ENCODE measurements around the gene RCE1.

Gene RCE1

DNA sequence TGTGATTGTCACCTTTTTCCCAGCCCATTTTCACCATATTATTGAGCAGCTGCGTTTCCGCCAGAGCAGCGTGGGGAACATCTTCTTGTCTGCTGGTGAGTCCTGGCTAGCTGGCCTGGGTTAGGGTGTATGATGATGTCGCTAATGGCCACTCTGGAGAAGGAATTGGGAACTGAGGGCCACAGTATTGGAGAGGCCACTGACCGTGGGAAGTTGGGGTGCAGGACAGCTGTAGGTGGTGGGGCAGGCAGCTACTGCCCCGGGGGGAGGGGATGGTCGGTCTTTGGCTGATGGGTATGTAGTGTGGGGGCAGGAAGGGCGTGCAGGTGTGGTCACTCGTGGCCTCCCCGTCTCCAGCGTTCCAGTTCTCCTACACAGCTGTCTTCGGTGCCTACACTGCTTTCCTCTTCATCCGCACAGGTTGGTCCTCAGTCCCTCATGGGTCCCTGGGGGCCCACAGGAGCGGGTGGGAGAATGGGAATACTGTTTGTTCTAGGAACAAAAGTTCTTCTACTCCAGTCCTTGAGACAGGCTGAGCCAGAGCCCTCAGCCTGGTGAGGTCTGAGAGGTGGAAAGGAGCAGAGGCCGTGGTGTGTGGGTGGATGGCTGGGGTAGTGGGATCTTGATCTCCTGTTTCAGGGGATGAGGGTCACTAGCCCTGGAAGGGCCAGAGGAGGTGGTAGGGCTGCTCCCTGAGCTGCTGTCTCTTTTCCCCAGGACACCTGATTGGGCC, 2.1 kb downstream of the RCE1 start:
- no peak for DNase-seq (ENCODE audit: low read depth in 2 of 2)

GRCh38 chr11:66845876-66846212, 2.6 kb downstream of the RCE1 start:
- DNase-seq (ENCODE audit: low read depth in 2 of 2) = no peak

DNA sequence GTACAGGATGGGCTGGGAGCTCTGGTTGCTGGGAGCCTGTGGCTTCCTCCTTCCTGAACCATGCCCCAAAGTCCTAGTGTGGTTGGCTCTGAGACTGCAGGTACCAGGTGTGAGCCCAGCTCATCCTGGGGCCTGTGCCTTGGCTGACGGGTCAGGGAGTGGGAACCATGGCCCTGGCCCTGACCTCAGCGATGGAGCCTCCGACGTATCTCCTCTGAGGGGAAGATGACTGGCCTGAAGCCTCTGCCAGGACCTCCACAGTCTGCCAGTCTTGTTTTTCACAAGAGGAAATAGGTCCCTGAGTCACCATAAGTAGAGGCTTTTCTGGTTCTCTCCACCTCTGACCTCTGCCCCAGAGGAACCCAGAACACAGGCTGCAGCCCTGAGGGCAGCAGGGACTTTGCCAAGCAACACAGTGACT, 3.4 kb downstream of the RCE1 start:
- no peak for DNase-seq (ENCODE audit: low read depth in 2 of 2)

DNA sequence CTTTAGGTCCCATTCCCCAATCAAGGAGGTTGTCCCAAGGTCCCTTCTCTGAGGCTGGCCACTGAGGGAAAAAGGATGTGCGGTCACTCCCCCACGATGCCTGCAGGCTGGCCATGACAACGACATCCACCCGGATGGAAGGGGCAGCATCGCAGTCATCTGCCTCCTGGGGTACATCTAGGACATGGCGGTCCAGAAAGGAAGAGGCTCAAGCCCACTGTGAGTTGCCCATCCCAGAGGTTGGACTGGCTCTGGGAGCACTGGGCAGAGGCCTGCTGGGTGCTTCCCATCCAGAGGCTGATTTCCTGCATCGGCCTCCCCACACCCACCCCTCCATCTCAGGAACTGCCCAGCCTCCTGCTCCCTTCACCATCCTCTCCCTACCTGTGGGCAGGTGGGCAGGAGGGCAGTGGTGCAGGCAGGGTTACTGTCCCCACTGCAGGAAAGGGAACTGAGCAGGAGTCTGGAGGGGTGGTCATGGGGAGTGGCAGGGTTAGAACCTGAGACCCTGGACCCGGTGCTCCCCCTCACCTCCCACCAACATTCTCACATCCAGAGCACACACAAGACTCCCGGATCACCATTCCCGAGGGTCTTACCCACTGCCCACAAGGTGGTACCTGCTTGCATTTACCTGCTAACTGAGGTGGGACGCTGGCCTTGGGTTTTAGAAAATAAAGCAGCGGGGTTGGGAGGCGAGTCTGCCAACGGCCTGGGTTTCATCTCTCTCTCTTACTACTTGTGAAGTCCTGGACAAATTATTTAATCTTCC, 4.4 kb downstream of the RCE1 start:
- no peak for DNase-seq (ENCODE audit: low read depth in 2 of 2)

DNA sequence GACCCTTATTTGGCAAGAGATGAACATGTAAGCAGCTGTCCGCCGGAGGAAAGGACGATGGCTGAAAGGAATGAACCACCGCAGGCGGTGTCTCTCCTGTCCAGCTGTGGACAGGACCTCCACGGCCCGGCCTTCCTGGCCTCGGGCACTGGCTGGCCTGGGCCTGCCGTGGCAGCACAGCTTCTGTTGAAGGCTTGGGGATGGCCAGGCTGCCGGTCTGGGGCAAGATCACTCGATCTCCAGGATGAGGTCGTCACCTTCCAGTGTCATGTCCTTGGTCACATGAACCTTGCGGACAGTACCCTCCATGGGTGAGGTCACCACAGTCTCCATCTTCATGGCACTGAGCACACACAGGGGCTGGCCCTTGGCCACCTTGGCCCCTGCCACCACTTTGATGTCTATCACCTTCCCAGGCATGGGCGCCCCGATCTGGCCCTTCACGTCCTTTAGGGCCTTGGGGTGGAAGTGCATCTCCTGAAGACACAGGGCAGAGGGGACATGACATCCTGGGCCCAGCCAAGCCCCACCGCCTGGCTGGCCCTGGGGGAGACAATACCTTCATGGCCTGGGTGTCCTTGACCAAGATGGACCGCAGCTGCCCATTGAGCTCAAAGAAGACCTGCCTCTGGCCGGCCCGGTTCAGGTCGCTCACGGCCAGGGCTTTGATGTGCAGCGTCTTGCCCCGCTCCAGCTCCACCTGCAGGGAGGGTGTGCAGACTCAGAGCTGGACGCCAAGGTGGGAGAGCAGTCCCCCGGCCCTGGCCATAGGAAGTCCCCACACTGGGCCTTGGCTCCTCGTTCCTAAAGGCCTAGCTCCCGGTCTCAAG, 5.6 kb downstream of the RCE1 start:
- DNase-seq (ENCODE audit: low read depth in 2 of 2) = no peak

GRCh38 chr11:66849501-66850234, 6.4 kb downstream of the RCE1 start:
- DNase-seq (ENCODE audit: low read depth in 2 of 2) = no peak

GRCh38 chr11:66850235-66850587, 7.0 kb downstream of the RCE1 start:
- no peak for DNase-seq (ENCODE audit: low read depth in 2 of 2)

DNA sequence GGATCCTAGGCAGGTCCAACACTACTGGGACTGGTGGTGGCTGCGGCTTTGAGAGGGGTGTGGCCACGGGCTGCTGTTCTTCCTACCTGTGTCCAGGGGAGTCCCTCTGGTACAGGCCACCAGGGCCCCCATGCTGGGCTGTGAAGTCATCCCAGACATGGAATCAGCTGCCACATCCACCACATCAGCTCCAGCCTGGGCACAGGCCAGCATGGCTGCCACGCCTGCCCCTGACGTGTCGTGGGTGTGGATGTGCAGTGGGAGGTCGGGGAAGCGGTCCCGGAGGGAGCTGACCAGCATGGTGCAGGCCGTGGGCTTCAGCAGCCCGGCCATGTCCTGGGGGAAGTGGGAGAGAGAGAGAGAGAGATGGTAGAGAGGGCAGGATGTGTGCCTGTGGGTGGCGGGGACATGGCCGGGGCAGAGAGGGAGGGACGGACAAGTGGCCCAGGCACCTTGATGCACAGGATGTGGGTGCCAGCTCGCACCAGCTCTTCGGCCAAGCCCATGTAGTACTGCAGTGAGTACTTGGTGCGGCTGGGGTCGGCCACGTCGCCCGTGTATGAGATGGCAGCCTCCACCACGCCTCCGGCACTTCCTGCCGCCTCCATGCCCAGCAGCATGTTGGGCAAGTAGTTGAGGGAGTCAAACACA, 7.5 kb downstream of the RCE1 start:
- DNase-seq (ENCODE audit: low read depth in 2 of 2) = no peak

- no peak for DNase-seq (ENCODE audit: low read depth in 2 of 2)
These were observed 8.0 kb downstream of the RCE1 start for GRCh38 chr11:66851239-66851596.

DNA sequence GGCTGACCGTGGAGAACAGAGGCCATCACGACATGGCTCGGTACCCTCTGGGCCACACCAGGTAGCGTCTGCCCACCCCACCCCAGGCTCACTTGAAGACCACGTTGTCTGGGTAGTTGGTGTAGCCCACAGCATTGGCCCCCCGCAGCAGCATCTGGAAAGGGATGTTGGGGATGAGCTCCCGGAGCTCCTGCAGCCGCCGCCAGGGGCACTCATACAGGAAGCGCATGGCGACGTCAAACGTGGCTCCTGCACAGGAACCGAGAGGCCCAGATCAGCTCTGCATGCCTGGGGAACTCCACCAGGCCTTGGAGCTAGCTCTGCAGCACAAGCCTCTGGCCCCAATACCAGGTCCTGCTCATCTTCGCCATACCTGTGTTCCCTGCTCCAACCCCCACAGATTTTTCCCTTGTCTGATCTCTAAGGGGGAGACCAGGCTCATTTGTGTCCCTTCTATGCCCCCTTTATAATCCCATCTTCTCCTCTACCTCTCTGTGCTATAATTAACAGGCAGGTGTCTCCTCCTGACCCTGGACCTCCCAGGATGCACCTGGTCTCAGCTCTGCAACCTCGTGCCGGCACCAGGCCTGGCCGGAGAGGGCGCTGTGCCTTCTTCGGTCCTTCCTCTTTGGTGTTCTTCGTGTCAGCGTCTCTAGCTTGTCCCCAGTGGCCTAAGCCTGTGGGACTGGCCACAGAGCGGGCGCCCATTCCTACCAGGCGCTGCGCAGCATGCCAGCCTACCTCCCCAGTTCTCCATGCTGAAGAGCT, 8.6 kb downstream of the RCE1 start:
- DNase-seq (ENCODE audit: low read depth in 2 of 2) = no peak

DNA sequence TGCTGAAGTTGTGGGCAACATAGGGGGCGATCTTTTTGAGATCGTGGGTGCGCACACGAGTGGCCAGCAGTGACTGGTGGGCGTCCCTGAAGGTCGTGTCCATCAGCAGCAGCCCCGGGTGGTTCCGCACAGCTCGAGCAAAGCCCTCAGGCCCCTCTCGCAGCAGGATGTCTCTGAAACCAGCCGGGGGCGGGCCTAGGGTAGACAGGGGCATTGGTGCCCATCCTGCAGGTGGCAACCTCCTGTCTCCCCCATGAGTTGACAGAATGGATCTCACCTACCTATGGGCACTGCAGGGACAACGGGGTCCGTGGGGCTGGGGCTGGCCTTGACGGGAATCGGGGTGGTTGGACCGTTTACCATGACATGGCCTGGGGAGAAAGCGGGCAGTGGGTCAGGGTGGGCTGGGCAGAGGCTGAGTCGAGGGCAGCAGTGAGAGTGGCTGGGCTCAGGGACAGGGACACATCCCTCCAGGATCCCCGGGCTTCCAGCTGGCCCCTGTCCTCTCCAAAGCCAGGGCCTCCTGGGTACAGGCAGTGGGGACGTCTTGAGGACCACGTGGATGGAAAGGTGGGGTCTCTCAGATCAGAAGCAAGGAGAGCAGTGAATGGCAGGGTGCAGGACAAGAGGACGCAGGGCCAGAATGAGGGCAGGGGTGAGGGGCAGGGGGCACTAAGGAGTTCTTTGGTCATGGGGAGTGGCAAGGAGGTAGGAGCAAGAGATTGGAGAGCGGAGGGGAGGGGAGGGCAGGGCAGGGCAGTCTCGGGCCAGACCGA, 9.4 kb downstream of the RCE1 start:
- no peak for DNase-seq (ENCODE audit: low read depth in 2 of 2)

GRCh38 chr11:66853242-66854229, 10.3 kb downstream of the RCE1 start:
- DNase-seq (ENCODE audit: low read depth in 2 of 2) = no peak

- DNase-seq (ENCODE audit: low read depth in 2 of 2) = no peak
These were observed 11.0 kb downstream of the RCE1 start for GRCh38 chr11:66854231-66854661.

DNA sequence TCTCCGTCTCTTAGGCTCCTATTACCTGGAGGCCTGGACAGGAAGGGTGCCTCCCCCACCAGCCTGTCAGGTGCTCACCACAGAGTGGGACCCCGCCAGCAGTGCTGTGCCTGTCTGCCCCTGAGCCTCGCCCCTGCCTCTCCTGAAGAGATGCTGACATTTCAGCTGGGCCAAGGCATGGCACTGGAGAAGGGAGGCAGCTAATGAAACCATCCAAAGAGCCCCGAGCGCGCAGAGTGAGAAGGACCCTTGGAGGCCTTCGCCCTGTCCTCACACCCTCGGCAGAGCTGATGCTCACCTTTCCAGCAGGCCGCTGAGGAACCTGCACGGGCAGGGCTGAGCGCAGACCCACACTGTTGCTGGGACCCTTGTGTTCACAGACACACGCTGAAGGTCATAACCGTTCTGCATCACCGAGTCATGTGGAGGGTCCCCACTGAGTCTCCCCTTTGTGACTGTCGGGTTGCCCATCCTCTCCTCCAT, 11.5 kb downstream of the RCE1 start:
- no peak for DNase-seq (ENCODE audit: low read depth in 2 of 2)

GRCh38 chr11:66855574-66856495, 12.6 kb downstream of the RCE1 start:
- DNase-seq (ENCODE audit: low read depth in 2 of 2) = peak in 1 of 2 donors; percentile 63

- peak in 1 of 2 donors; percentile 54 for DNase-seq (ENCODE audit: low read depth in 2 of 2)
These were observed 13.4 kb downstream of the RCE1 start, which contains the start of gene LRFN4 for GRCh38 chr11:66856496-66857233. Gene LRFN4, plus strand, starts transcription at chr11:66857064. Its CDS starts 681 bp downstream, at chr11:66857745.
